HepG2 (cell line): Measurements from ENCODE around the gene GCN1. TPM values are rescaled to one million over a fixed set of nuclear protein-coding genes. Genes with fewer than 3 reads are reported as not detected.

Experiments used
- HDAC1 ChIP-seq: sonication (generic); formaldehyde crosslinking; IDR thresholded peaks from 2 replicates; pipeline ENCODE4 v1.5.1; 2020; ENCODE audit warnings: mild to moderate bottlenecking, missing genetic modification reagents
- HOXD1 ChIP-seq: sonication (generic); formaldehyde crosslinking; IDR thresholded peaks from 2 replicates; pipeline ENCODE4 v1.5.0; 2020; ENCODE audit warnings: missing genetic modification reagents
- MED8 ChIP-seq: sonication (generic); formaldehyde crosslinking; IDR thresholded peaks from 2 replicates; pipeline ENCODE4 v1.8.1; 2023; ENCODE audit warnings: mild to moderate bottlenecking, missing genetic modification reagents; ENCODE audit not compliant: insufficient replicate concordance
- MTF1 ChIP-seq: sonication (generic); formaldehyde crosslinking; IDR thresholded peaks from 2 replicates; pipeline ENCODE4 v1.5.0; 2020; ENCODE audit warnings: missing genetic modification reagents
- NFATC3 ChIP-seq: sonication (generic); formaldehyde crosslinking; IDR thresholded peaks from 2 replicates; pipeline ENCODE4 v1.5.1; 2020; ENCODE audit warnings: mild to moderate bottlenecking, missing genetic modification reagents
- REL ChIP-seq: sonication (generic); formaldehyde crosslinking; conservative IDR thresholded peaks from 2 replicates; pipeline ENCODE4 v1.8.0; 2022; ENCODE audit warnings: mild to moderate bottlenecking, missing genetic modification reagents, moderate library complexity
- TCF7L2 ChIP-seq: IDR thresholded peaks from 2 replicates; pipeline ENCODE4 v1.6.1; 2011; ENCODE audit warnings: mild to moderate bottlenecking, low read depth, low read length, moderate library complexity
- polyA plus RNA-seq, 8 experiments: library from polyadenylated mRNA; depleted of rRNA in 3 of 8; stranded (reverse) in 7 of 8; unstranded in 1 of 8; fragments of >200 nt; fragmentation: Illumina TruSeq in 4 of 8; extraction: Trizol in 4 of 8; gene quantifications; 2 replicates each; pipeline versions ENCODE4 v1.2.1 to v1.2.3, GENCODE V29; 2011 to 2016; ENCODE audit warnings: low read depth in 4 of 8, missing spikeins in 1 of 8, mixed read lengths in 1 of 8; ENCODE audit not compliant: insufficient read depth in 1 of 8
- total RNA-seq, 5 experiments: library from RNA; depleted of rRNA; stranded (reverse); fragments of >200 nt; fragmentation: Illumina TruSeq; extraction: Trizol; gene quantifications; 2 replicates each; pipeline ENCODE4 v1.2.3, GENCODE V29; 2016; ENCODE audit warnings: low read depth in 1 of 5
- TF ChIP-seq, protein P1 (sequence below), 2 experiments: fragments of 450-650 bp in 1 of 2; sonication (generic) in 1 of 2; formaldehyde crosslinking in 1 of 2; IDR thresholded peaks; 2 replicates each; pipeline versions ENCODE4 v1.6.1 to v1.8.0; 2016 to 2022; ENCODE audit warnings: antibody characterized with exemption in 1 of 2, mild to moderate bottlenecking in 1 of 2, missing genetic modification reagents in 1 of 2
- TF ChIP-seq, protein P2 (sequence below): sonication (generic); formaldehyde crosslinking; IDR thresholded peaks from 2 replicates; pipeline ENCODE4 v1.8.1; 2023; ENCODE audit warnings: missing genetic modification reagents, inconsistent platforms, borderline replicate concordance
- TF ChIP-seq, protein P3 (sequence below), 2 experiments: fragments of 450-650 bp in 1 of 2; sonication (generic) in 1 of 2; formaldehyde crosslinking; IDR thresholded peaks; 2 replicates each; pipeline versions ENCODE4 v1.5.0 to v1.8.0; 2020 to 2022; ENCODE audit warnings: mild to moderate bottlenecking in 1 of 2, missing genetic modification reagents in 1 of 2
- TF ChIP-seq, protein P4 (sequence below), 2 experiments: IDR thresholded peaks; 2 replicates each; pipeline ENCODE4 v1.6.1; 2011 to 2012; ENCODE audit warnings: low read length in 2 of 2, borderline replicate concordance in 1 of 2, low read depth in 1 of 2, mild to moderate bottlenecking in 1 of 2, moderate library complexity in 1 of 2

Gene GCN1
- total and polyA plus RNA-seq, 2 of the 13 experiments (the other 11 are each of a cell fraction or from before 2014, with no cell fraction given) = 58.2 to 83.0 TPM

DNA sequence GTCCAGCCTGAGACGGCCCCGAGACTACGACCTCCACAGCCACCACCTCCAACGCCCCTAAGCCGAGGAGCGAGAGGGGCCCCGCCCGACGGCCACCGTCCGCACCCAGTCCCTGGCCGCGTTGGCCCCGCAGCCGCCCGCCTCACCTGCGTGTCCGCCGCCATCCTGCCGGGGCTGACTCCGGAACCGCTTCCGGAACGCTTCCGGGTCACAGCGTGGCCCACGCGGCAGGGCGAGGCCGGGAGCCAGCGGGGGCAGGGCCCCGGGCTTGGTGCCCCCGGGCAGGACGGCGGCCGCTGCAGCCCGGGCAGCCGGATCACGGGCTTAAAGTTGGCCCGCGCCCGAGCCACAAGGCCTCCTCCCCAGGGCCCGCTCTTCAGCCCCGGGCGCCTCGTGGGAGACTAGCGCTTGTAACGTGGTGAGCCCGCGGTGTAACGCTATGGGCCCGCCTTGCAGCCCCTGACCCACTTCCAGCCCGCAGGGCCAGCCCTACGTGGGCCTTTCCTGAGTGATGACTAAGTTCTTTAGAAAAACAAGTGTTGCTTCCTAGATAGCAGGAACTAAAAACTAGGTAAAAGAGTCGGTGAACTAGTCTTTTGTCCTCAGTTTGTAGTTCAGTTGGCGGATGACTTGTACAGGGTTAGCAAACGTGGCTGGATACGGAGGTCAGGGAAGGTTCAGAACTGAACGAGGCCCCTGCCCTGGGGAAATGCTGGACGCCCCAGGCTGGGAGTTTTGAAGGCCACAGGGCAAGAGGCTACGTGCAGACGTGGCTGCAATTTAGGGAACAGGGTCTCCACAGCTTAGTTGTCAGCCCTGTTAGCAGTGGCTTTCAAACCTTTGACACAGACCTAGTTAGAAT is at the start of gene GCN1 (continued):
- TF ChIP-seq, protein P1, sequence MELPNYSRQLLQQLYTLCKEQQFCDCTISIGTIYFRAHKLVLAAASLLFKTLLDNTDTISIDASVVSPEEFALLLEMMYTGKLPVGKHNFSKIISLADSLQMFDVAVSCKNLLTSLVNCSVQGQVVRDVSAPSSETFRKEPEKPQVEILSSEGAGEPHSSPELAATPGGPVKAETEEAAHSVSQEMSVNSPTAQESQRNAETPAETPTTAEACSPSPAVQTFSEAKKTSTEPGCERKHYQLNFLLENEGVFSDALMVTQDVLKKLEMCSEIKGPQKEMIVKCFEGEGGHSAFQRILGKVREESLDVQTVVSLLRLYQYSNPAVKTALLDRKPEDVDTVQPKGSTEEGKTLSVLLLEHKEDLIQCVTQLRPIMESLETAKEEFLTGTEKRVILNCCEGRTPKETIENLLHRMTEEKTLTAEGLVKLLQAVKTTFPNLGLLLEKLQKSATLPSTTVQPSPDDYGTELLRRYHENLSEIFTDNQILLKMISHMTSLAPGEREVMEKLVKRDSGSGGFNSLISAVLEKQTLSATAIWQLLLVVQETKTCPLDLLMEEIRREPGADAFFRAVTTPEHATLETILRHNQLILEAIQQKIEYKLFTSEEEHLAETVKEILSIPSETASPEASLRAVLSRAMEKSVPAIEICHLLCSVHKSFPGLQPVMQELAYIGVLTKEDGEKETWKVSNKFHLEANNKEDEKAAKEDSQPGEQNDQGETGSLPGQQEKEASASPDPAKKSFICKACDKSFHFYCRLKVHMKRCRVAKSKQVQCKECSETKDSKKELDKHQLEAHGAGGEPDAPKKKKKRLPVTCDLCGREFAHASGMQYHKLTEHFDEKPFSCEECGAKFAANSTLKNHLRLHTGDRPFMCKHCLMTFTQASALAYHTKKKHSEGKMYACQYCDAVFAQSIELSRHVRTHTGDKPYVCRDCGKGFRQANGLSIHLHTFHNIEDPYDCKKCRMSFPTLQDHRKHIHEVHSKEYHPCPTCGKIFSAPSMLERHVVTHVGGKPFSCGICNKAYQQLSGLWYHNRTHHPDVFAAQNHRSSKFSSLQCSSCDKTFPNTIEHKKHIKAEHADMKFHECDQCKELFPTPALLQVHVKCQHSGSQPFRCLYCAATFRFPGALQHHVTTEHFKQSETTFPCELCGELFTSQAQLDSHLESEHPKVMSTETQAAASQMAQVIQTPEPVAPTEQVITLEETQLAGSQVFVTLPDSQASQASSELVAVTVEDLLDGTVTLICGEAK (IDR thresholded peaks at IDR 0.05) = peak; percentile 38; the same call in 1 of the 2 replicates
- TF ChIP-seq, protein P1 (CRISPR knock-in tag; IDR thresholded peaks at IDR 0.05) = peak; percentile 79; the same call in 1 of the 2 replicates
- peak; percentile 84 for TF ChIP-seq HOXD1
- peak; percentile 92 for TF ChIP-seq HDAC1
- peak; percentile 97 for TF ChIP-seq MED8 (CRISPR knock-in tag)
- no peak for TF ChIP-seq TCF7L2
- TF ChIP-seq, protein P2, sequence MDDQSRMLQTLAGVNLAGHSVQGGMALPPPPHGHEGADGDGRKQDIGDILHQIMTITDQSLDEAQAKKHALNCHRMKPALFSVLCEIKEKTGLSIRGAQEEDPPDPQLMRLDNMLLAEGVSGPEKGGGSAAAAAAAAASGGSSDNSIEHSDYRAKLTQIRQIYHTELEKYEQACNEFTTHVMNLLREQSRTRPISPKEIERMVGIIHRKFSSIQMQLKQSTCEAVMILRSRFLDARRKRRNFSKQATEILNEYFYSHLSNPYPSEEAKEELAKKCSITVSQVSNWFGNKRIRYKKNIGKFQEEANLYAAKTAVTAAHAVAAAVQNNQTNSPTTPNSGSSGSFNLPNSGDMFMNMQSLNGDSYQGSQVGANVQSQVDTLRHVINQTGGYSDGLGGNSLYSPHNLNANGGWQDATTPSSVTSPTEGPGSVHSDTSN (CRISPR knock-in tag) = no peak
- TF ChIP-seq MTF1 (CRISPR knock-in tag) = no peak
- TF ChIP-seq NFATC3 (CRISPR knock-in tag) = peak; percentile 72; the same call in 1 of the 2 replicates
- TF ChIP-seq, protein P3, sequence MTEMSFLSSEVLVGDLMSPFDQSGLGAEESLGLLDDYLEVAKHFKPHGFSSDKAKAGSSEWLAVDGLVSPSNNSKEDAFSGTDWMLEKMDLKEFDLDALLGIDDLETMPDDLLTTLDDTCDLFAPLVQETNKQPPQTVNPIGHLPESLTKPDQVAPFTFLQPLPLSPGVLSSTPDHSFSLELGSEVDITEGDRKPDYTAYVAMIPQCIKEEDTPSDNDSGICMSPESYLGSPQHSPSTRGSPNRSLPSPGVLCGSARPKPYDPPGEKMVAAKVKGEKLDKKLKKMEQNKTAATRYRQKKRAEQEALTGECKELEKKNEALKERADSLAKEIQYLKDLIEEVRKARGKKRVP (CRISPR knock-in tag; IDR thresholded peaks at IDR 0.05) = peak; percentile 17 to 65; a peak in 1 of 4 replicates
- 0 out of 2 replicates have a peak, but pooled peaks have one; percentile 41 for TF ChIP-seq REL (CRISPR knock-in tag)
- TF ChIP-seq, protein P4, sequence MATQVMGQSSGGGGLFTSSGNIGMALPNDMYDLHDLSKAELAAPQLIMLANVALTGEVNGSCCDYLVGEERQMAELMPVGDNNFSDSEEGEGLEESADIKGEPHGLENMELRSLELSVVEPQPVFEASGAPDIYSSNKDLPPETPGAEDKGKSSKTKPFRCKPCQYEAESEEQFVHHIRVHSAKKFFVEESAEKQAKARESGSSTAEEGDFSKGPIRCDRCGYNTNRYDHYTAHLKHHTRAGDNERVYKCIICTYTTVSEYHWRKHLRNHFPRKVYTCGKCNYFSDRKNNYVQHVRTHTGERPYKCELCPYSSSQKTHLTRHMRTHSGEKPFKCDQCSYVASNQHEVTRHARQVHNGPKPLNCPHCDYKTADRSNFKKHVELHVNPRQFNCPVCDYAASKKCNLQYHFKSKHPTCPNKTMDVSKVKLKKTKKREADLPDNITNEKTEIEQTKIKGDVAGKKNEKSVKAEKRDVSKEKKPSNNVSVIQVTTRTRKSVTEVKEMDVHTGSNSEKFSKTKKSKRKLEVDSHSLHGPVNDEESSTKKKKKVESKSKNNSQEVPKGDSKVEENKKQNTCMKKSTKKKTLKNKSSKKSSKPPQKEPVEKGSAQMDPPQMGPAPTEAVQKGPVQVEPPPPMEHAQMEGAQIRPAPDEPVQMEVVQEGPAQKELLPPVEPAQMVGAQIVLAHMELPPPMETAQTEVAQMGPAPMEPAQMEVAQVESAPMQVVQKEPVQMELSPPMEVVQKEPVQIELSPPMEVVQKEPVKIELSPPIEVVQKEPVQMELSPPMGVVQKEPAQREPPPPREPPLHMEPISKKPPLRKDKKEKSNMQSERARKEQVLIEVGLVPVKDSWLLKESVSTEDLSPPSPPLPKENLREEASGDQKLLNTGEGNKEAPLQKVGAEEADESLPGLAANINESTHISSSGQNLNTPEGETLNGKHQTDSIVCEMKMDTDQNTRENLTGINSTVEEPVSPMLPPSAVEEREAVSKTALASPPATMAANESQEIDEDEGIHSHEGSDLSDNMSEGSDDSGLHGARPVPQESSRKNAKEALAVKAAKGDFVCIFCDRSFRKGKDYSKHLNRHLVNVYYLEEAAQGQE (IDR thresholded peaks at IDR 0.05; ENCODE audit: borderline replicate concordance in 1 of 2, low read depth in 1 of 2, low read length in 2 of 2) = 0 out of 4 replicates have a peak, but pooled peaks of 1 of the 2 experiments have one; percentile 22
